Type B pancreatic cell (in vitro differentiated cells): ENCODE measurements around the gene ITGBL1. TPM values are rescaled to one million over a fixed set of nuclear protein-coding genes. Genes with fewer than 3 reads are reported as not detected.
A peak's percentile ranks its signal among the peaks of the same experiment; 100 is the strongest.

ENCODE experiments used
- DNase-seq: peaks from one replicate; pipeline ENCODE4 v3.0.0; 2021; ENCODE audit warnings: mixed read lengths; ENCODE audit not compliant: unreplicated experiment; ENCODE audit errors: extremely low spot score
- H3K27ac Mint-ChIP-seq: 2 replicates; pipeline ENCODE4 v1.8.0; 2021; ENCODE audit warnings: mild to moderate bottlenecking, mixed read lengths
- H3K27me3 Mint-ChIP-seq: 2 replicates; pipeline ENCODE4 v1.8.0; 2021; ENCODE audit warnings: mixed read lengths
- H3K36me3 Mint-ChIP-seq: 2 replicates; pipeline ENCODE4 v1.8.0; 2021; ENCODE audit warnings: mixed read lengths
- H3K4me1 Mint-ChIP-seq: one replicate; pipeline ENCODE4 v1.8.0; 2021; ENCODE audit warnings: mixed read lengths; ENCODE audit not compliant: unreplicated experiment
- H3K4me3 Mint-ChIP-seq: 2 replicates; pipeline ENCODE4 v1.8.0; 2021; ENCODE audit warnings: mild to moderate bottlenecking, mixed read lengths
- H3K9me3 Mint-ChIP-seq: 2 replicates; pipeline ENCODE4 v1.8.0; 2021; ENCODE audit warnings: mixed read lengths
- total RNA-seq: library from RNA; stranded (reverse); gene quantifications from 2 replicates; pipeline ENCODE4 v1.2.1, GENCODE V29; 2021; ENCODE audit warnings: low replicate concordance
- TF ChIP-seq, protein P1 (sequence below): fragments of 200-600 bp; sonication (generic); conservative IDR thresholded peaks from 2 replicates; pipeline ENCODE4 v1.5.0; 2021; ENCODE audit warnings: antibody characterized with exemption, mild to moderate bottlenecking

ITGBL1 gene
- total RNA-seq, 1 donor from 2014 or later = 0.14 TPM

DNA sequence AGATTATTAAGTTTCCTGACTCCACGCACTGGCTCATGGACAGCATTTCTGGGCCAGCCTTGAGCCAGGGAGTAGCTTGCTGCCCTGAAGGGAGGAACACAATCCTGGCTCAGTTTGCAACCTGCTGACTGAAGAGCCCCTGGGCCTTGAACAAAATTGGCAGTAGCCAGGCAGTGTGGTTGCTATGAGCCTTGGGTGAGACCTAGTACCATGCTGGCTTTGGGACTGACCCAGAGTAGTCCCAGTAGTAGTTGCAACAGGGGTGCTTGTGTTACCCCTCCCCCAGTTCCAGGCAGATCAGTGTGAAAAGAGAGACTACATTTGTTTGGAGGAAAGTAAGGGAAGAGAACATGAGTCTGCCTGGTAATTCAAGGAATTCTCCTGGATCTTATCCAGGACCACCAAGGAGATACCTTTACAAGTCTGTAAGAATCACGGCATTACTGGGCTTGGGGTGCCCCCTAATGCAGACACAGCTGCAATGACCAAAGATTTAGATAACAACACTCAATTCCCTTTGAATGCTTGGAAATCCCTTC lies 22.0 kb downstream of the ITGBL1 start:
- Mint-ChIP-seq H3K27me3 (peaks cover 6% of the 10 kb centered on the region), H3K9me3 (no peaks in the 10 kb centered on the region), H3K4me1 (no peaks in the 10 kb centered on the region), H3K36me3 (no peaks in the 10 kb centered on the region), H3K4me3 (no peak overlapping the region), H3K27ac (no peak overlapping the region)
- no peak for DNase-seq
- TF ChIP-seq, protein P1, sequence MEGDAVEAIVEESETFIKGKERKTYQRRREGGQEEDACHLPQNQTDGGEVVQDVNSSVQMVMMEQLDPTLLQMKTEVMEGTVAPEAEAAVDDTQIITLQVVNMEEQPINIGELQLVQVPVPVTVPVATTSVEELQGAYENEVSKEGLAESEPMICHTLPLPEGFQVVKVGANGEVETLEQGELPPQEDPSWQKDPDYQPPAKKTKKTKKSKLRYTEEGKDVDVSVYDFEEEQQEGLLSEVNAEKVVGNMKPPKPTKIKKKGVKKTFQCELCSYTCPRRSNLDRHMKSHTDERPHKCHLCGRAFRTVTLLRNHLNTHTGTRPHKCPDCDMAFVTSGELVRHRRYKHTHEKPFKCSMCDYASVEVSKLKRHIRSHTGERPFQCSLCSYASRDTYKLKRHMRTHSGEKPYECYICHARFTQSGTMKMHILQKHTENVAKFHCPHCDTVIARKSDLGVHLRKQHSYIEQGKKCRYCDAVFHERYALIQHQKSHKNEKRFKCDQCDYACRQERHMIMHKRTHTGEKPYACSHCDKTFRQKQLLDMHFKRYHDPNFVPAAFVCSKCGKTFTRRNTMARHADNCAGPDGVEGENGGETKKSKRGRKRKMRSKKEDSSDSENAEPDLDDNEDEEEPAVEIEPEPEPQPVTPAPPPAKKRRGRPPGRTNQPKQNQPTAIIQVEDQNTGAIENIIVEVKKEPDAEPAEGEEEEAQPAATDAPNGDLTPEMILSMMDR = peak; percentile 68

DNA sequence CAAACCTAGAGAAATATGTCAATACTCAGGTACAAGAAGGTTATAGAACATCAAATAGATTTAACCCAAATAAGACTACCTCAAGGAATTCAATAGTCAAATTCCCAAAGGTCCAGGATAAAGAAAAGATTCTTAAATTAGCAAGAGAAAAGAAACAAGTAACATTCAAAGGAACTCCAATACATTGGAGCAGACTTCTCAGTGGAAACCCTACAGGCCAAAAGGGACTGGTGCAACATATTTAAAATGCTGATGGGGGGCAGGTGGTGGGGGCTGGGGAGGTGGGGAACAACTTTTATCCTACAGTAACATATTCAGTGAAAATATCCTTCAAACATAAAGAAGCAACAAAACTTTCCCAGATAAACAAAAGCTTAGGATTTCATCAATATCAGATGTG lies 23.1 kb downstream of the ITGBL1 start:
- H3K4me3 Mint-ChIP-seq = no peak overlapping the region
- no peak overlapping the region for H3K27ac Mint-ChIP-seq
- no peak for DNase-seq
- H3K27me3 Mint-ChIP-seq = peaks cover 6% of the 10 kb centered on the region
- TF ChIP-seq, protein P1 = no peak
- no peaks in the 10 kb centered on the region for H3K9me3 Mint-ChIP-seq
- no peaks in the 10 kb centered on the region for H3K36me3 Mint-ChIP-seq
- H3K4me1 Mint-ChIP-seq = no peaks in the 10 kb centered on the region

DNA sequence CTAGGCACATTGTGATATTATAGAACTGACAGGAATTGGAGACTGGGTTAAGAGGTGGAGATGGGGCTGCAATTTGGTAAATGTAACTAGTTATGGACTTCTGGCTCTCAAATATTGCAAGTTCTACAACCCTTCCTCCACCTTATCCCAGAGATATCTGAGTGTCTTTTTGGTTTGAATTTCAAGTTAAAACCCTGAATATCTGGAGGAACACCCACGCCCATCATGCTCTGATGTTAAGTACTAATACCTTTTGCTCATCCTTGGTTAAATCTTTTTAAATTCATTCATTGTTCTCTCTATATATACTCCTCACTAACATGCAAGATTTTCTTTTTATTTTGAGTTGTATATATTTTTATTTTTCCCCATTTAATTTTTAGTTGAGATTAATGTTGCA lies 28.9 kb downstream of the ITGBL1 start:
- Mint-ChIP-seq H3K27me3 (peaks cover 11% of the 10 kb centered on the region), H3K4me3 (no peak overlapping the region), H3K4me1 (no peaks in the 10 kb centered on the region)

DNA sequence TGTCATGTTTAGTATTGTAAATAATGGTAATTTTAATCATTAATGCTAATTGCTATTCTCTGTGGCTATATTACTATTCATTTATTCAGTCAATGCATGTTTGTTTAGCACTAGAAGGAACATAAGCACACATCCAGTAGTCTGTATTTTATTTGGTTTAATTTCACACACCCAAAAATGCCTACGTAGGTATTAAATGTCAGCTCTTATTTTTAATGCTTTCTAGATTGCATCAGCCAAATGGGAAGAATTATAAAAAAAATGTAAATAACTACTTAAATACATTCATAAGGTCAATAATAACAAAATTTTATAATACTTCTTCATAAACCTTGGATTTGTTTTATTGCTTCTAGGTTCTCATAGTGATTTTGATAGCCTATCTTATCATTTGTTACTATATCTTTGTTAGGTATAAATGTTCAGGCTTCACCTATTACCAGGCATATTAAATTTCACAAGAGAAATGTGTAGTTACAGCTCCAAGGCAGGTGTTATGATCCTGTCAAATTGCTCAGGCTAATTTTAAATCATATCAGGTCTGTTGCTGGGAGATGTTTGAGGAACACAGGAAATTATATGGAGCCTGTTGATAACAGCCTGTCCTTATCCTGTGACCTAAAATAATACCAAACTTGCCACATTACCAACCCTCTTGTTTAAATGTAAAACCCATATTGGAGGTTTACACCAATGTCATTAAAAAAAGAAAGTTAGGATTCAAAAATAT lies 34.4 kb downstream of the ITGBL1 start:
- Mint-ChIP-seq H3K27me3 (peaks cover 5% of the 10 kb centered on the region), H3K4me1 (peaks cover 5% of the 10 kb centered on the region), H3K9me3 (no peaks in the 10 kb centered on the region), H3K27ac (no peak overlapping the region), H3K4me3 (no peak overlapping the region), H3K36me3 (no peaks in the 10 kb centered on the region)
- TF ChIP-seq, protein P1 = no peak
- DNase-seq = no peak

More for the DNA sequence above, 28.9 kb downstream of the ITGBL1 start:
- Mint-ChIP-seq H3K9me3 (no peaks in the 10 kb centered on the region), H3K36me3 (no peaks in the 10 kb centered on the region), H3K27ac (no peak overlapping the region)
- no peak for DNase-seq
- TF ChIP-seq, protein P1 = no peak

DNA sequence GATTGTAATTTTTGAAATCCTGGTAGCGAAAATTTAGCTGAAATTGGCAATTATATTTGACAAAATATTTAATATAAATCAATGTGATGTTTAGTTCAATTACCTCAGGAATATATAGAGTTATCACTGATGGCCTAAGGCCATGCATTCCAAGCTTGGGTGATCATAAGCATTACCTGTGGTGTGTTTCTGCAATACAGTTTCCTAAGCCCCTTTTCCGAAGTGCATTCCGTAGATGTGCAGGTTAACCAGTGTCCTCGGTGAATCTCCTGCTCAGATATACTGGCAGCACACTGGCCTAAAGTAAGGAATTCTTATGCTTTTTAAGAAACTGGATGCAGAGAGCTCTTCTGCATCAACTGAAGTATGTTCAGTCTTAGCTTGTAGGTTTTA lies 35.0 kb downstream of the ITGBL1 start:
- H3K9me3 Mint-ChIP-seq = no peaks in the 10 kb centered on the region
- no peak for DNase-seq
- peaks cover 5% of the 10 kb centered on the region for H3K4me1 Mint-ChIP-seq
- H3K27me3 Mint-ChIP-seq = peaks cover 5% of the 10 kb centered on the region
- no peaks in the 10 kb centered on the region for H3K36me3 Mint-ChIP-seq
- H3K27ac Mint-ChIP-seq = no peak overlapping the region
- TF ChIP-seq, protein P1 = no peak
- H3K4me3 Mint-ChIP-seq = no peak overlapping the region
